GM21367 (cell line): ENCODE measurements around the gene SLC9A8.

Source experiments
- ATAC-seq: cut with Tn5 transposase; IDR thresholded peaks from one replicate; pipeline ENCODE4 v1.9.1; 2021; ENCODE audit not compliant: unreplicated experiment

SLC9A8 gene

GRCh38 chr20:49811825-49812506 lies 662 bp upstream of the SLC9A8 start:
- ATAC-seq, result no peak

- ATAC-seq, result peak; percentile 12
Measured at GRCh38 chr20:49813305-49813974, 812 bp downstream of the SLC9A8 start.

GRCh38 chr20:49814057-49814694 lies 1.5 kb downstream of the SLC9A8 start:
- ATAC-seq, result no peak

- ATAC-seq, result no peak
Measured at GRCh38 chr20:49818816-49819215, 6.2 kb downstream of the SLC9A8 start.

- no peak for ATAC-seq
Measured at GRCh38 chr20:49819702-49820101, 7.1 kb downstream of the SLC9A8 start.

- no peak for ATAC-seq
Measured at GRCh38 chr20:49821381-49821780, 8.8 kb downstream of the SLC9A8 start.

DNA sequence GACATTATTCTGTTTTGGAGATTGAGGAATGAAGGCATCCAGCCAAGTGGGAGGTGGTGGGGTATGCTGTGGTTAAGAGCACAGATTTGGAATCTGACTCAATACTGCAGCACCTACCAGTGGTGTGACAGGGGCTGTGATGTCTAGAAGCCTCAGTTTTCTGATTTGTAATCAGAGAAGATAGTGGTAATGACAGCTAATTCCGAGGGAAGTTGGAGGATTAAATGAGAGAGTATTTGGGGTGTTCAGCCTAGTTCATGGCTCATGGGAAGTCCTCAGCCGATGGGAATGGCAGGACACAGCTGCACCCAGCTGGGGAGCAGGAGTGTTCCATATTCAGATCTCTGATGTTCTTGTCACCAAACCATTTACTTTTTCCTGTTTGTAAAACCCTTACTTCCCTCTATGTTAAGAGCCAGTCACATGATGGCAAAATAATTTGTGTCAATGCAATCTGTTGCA lies 9.3 kb downstream of the SLC9A8 start:
- no peak for ATAC-seq

- ATAC-seq, result no peak
Measured at GRCh38 chr20:49823152-49823847, 10.7 kb downstream of the SLC9A8 start.

- no peak for ATAC-seq
Measured at GRCh38 chr20:49824206-49824605, 11.6 kb downstream of the SLC9A8 start.

DNA sequence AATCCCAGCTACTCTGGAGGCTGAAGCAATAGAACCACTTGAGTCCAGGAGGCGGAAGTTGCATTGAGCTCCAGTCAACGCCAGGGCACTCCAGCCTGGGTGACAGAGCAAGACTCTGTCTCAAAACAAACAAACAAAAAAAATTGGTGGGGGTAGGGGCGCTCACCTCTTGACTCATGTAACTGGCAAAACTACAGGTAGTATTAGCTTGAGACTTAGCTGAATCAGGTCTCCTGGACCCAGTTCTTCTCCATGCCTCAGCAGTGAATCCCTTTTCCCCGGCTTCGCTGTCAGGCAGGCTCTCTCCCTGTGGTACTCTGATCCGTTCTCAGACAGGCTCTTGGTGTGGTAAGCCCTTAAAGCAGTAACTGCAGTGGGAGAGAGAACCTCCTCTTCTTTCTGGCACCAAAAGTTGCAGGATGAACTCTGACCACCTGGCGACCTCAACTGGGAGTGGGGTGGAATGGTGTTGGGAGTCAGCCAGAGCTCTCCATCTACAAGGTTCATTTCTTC lies 12.9 kb downstream of the SLC9A8 start:
- no peak for ATAC-seq

GRCh38 chr20:49831022-49831769 lies 18.6 kb downstream of the SLC9A8 start:
- no peak for ATAC-seq

GRCh38 chr20:49831770-49832631 lies 19.4 kb downstream of the SLC9A8 start:
- no peak for ATAC-seq

DNA sequence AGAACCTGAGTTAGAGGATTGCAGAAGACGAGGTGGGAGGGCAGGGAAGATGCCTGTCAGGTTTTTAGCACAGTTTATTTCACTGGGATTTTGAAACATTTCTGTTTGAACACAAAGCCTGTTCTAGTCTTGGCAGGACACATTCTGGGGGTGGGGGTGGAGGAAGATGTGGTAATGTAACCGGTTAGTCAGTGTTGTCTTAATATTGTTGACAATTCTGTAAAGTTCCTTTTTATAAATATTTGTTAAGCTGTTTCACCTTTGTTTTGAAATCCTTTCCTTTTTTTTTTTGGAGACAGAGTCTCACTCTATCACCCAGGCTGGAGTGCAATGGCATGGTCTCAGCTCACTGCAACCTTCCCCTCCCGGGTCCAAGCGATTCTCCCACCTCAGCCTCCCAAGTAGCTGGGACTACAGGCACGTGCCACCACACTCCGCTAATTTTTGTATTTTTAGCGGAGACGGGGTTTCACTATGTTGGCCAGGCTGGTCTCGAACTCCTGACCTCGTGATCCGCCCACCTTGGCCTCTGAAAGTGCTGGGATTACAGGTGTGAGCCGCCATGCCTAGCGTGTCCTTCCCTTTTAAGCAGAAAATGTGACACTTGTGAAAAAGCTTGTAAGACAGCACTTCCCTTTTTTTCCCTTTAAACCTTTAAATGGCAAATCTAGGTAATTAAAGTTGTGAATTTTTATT lies 20.2 kb downstream of the SLC9A8 start:
- ATAC-seq, result no peak

DNA sequence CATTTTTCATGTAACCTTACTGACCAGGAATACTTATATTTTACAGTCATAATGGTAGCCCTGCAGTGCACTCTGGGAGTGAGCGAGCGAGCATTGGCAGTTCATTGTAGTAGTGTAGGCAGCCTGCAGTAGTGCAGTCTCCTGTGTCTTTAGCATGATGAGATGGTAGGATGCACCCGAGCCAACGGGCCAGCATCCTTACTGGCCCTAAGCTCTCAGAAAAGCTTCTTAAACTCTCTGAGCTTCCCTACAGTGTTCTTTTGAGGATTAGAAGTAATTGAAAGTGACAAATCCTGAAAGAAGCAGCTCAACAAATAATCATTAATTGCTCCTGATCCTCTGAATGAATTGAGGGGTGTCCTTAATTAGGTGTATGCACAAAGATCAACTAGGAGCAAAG lies 20.9 kb downstream of the SLC9A8 start:
- ATAC-seq, result no peak

- ATAC-seq, result no peak
Measured at GRCh38 chr20:49835031-49835430, 22.4 kb downstream of the SLC9A8 start.

GRCh38 chr20:49838546-49838945 lies 25.9 kb downstream of the SLC9A8 start:
- no peak for ATAC-seq

DNA sequence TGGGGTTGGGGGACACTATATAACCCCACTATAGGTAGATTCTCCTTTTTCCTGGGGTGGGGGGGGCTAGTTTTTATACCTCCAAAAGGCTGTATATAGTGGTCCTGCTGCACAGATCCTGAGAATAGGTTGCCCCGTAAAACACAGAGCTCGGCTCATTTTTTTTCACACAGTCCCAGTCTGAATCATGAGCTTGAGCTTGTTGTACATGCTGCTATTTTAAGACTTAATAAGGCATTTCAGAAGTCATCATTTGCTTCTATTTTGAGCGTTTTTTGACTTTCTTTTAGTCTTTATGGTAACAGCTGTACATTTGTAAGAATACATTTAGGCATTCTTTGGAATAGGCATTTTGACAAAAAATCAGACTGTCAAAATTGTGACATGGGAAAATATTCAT lies 30.5 kb downstream of the SLC9A8 start:
- ATAC-seq, result no peak

DNA sequence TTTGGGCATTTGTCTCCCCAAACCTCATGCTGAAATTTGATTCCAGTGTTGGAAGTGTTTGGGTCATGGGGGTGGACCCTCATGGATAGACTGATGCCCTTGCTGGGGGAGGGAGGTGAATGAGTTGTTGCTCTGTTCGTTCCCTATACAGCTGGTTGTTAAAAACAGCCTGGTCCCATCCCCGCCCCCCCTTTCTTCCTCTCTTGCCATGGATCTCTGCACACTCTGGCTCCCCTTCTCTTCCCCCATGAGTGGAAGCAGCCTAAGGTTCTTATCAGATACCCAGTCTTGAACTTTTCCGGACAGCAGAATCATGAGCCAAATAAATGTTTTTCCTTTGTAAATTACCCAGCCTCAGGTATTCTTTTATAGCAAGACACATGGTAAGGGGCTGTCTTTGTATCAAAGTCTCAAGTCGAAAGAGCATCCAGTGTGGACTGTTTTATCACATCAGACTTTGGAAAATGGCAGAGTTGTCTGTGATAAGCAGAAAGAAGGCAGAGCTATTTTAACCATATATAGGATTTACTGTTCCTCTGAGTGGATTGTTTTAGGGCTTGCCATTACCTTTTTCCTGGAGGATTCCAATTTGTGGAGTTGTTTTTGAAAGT lies 31.2 kb downstream of the SLC9A8 start:
- no peak for ATAC-seq

GRCh38 chr20:49845060-49845459 lies 32.4 kb downstream of the SLC9A8 start:
- no peak for ATAC-seq
